ENCODE data around the gene AMT. TPM values are rescaled to one million over a fixed set of nuclear protein-coding genes. Genes with fewer than 3 reads are reported as not detected.

AMT gene
- total and polyA plus RNA-seq, 2 of the 13 experiments (the other 11 are each of a cell fraction or from before 2014, with no cell fraction given): 35.3 to 59.0 TPM

- TF ChIP-seq, protein P1, sequence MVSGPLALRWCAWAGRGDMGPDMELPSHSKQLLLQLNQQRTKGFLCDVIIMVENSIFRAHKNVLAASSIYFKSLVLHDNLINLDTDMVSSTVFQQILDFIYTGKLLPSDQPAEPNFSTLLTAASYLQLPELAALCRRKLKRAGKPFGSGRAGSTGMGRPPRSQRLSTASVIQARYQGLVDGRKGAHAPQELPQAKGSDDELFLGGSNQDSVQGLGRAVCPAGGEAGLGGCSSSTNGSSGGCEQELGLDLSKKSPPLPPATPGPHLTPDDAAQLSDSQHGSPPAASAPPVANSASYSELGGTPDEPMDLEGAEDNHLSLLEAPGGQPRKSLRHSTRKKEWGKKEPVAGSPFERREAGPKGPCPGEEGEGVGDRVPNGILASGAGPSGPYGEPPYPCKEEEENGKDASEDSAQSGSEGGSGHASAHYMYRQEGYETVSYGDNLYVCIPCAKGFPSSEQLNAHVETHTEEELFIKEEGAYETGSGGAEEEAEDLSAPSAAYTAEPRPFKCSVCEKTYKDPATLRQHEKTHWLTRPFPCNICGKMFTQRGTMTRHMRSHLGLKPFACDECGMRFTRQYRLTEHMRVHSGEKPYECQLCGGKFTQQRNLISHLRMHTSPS (CRISPR knock-in tag; IDR thresholded peaks at IDR 0.05; ENCODE audit: low read depth): no peak
- TF ChIP-seq CENPT (CRISPR knock-in tag; IDR thresholded peaks at IDR 0.05; ENCODE audit: low read depth) (no peak; the same call in 1 of the 2 replicates), ZBTB42 (CRISPR knock-in tag; IDR thresholded peaks at IDR 0.05) (peak; percentile 69; the same call in 1 of the 2 replicates), MYNN (CRISPR knock-in tag; IDR thresholded peaks at IDR 0.05; ENCODE audit: low read depth) (0 out of 2 replicates have a peak, but pooled peaks have one; percentile 90), HDAC2 (CRISPR knock-in tag; IDR thresholded peaks at IDR 0.05) (peak; percentile 82), MXD1 (CRISPR knock-in tag; IDR thresholded peaks at IDR 0.05) (peak; percentile 96), PHF8 (CRISPR knock-in tag; IDR thresholded peaks at IDR 0.05) (peak; percentile 91), TGIF2 (CRISPR knock-in tag; IDR thresholded peaks at IDR 0.05) (peak; percentile 86), ATF7-NPFF (CRISPR knock-in tag; IDR thresholded peaks at IDR 0.05; ENCODE audit: low read depth) (peak; percentile 9; the same call in 1 of the 2 replicates), ERF (CRISPR knock-in tag; IDR thresholded peaks at IDR 0.05) (peak; percentile 90), ZNF143 (CRISPR knock-in tag; IDR thresholded peaks at IDR 0.05) (peak; percentile 87), ZNF746 (CRISPR knock-in tag; IDR thresholded peaks at IDR 0.05) (no peak), ZNF678 (CRISPR knock-in tag; IDR thresholded peaks at IDR 0.05) (0 out of 2 replicates have a peak, but pooled peaks have one; percentile 66), SP5 (CRISPR knock-in tag; IDR thresholded peaks at IDR 0.05; ENCODE audit: borderline replicate concordance, low read depth) (peak; percentile 19; the same call in 1 of the 2 replicates), ZNF776 (CRISPR knock-in tag; IDR thresholded peaks at IDR 0.05) (peak; percentile 88), EED (CRISPR knock-in tag; IDR thresholded peaks at IDR 0.05) (peak; percentile 69; the same call in 1 of the 2 replicates), ZFP41 (CRISPR knock-in tag; IDR thresholded peaks at IDR 0.05; ENCODE audit: borderline replicate concordance) (no peak), SIN3A (IDR thresholded peaks at IDR 0.05; ENCODE audit: borderline replicate concordance, low read depth, low read length) (peak; percentile 86; the same call in 1 of the 2 replicates), MXI1 (IDR thresholded peaks at IDR 0.05; ENCODE audit: borderline replicate concordance, low read depth, low read length) (peak; percentile 88; the same call in 2 of the 3 replicates), ZNF792 (CRISPR knock-in tag; IDR thresholded peaks at IDR 0.05) (peak; percentile 70; the same call in 1 of the 2 replicates), ZIK1 (CRISPR knock-in tag; IDR thresholded peaks at IDR 0.05; ENCODE audit: borderline replicate concordance, low read depth) (no peak), SOX5 (CRISPR knock-in tag; IDR thresholded peaks at IDR 0.05; ENCODE audit: borderline replicate concordance) (peak; percentile 60), FOXP4 (CRISPR knock-in tag; IDR thresholded peaks at IDR 0.05) (no peak), DR1 (CRISPR knock-in tag; IDR thresholded peaks at IDR 0.05) (peak; percentile 100)
- TF ChIP-seq, protein P2, sequence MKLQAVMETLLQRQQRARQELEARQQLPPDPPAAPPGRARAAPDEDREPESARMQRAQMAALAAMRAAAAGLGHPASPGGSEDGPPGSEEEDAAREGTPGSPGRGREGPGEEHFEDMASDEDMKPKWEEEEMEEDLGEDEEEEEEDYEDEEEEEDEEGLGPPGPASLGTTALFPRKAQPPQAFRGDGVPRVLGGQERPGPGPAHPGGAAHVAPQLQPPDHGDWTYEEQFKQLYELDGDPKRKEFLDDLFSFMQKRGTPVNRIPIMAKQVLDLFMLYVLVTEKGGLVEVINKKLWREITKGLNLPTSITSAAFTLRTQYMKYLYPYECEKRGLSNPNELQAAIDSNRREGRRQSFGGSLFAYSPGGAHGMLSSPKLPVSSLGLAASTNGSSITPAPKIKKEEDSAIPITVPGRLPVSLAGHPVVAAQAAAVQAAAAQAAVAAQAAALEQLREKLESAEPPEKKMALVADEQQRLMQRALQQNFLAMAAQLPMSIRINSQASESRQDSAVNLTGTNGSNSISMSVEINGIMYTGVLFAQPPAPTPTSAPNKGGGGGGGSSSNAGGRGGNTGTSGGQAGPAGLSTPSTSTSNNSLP (IDR thresholded peaks at IDR 0.05; ENCODE audit: low read depth, low read length): peak; percentile 60; the same call in 1 of the 2 replicates
Observed at GRCh38 chr3:49411968-49412631, 10.2 kb downstream of the AMT start, which contains the start of the genes RHOA and TCTA (continued).

All from HepG2 (cell line).